Measurements from ENCODE around the gene MGAT3. TPM values are rescaled to one million over a fixed set of nuclear protein-coding genes. Genes with fewer than 3 reads are reported as not detected.

The MGAT3 gene
- total RNA-seq, 1 donor from 2014 or later = 47.0 TPM

DNA sequence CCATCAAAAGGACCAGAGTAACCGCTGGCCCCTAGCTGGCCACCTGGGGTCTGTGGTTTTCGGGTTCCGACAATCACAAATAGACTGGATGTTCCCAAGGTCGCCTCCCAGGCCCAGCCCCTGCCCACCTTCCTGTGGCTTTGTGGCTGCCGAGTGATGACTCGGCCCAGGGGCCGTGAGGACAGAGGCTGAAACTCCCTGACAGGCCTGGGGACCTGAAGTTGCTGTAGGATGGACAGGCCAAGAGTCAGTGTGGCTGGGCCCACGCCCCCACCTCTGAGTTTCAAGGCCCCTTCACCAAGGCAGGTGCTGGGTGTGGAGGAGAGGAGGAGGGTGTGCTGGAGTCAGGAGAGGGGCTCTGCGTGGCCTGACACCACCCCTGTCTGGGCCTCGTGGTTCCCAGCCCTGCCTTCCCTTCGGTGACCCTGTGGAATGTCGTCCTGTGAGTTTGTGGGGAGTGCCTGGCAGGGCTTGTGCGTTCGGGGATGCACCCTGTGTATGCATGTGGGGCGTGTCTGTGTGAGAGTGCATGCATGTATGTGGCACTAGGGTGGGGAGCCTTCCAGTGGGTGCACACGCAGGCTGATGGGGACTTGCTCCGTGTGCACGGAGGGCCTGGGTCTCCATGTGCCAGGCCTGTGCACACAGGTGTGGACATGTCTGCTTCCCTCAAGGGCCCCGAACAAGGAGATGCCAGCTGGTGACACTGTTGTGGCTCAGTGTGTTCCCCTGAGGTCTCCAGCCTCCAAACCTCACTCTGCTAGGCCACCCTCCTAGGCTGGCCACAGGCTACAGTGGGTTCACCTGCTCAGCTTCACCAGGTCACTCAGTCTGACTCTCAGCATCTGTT lies 8.4 kb upstream of the MGAT3 start:
- no peaks in the 10 kb centered on the region for H3K36me3 Mint-ChIP-seq
- H3K4me3 Mint-ChIP-seq = peak overlapping the region; percentile 68
- H3K27ac Mint-ChIP-seq = peak overlapping the region; percentile 99
- H3K9me3 Mint-ChIP-seq = no peaks in the 10 kb centered on the region
- TF ChIP-seq, protein P1, sequence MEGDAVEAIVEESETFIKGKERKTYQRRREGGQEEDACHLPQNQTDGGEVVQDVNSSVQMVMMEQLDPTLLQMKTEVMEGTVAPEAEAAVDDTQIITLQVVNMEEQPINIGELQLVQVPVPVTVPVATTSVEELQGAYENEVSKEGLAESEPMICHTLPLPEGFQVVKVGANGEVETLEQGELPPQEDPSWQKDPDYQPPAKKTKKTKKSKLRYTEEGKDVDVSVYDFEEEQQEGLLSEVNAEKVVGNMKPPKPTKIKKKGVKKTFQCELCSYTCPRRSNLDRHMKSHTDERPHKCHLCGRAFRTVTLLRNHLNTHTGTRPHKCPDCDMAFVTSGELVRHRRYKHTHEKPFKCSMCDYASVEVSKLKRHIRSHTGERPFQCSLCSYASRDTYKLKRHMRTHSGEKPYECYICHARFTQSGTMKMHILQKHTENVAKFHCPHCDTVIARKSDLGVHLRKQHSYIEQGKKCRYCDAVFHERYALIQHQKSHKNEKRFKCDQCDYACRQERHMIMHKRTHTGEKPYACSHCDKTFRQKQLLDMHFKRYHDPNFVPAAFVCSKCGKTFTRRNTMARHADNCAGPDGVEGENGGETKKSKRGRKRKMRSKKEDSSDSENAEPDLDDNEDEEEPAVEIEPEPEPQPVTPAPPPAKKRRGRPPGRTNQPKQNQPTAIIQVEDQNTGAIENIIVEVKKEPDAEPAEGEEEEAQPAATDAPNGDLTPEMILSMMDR (conservative IDR thresholded peaks at IDR 0.05) = no peak
- H3K4me1 Mint-ChIP-seq (ENCODE audit: unreplicated experiment) = peaks cover 34% of the 10 kb centered on the region
- H3K27me3 Mint-ChIP-seq = no peaks in the 10 kb centered on the region
- DNase-seq (ENCODE audit: extremely low spot score, unreplicated experiment) = no peak

GRCh38 chr22:39449708-39450107 lies 7.1 kb upstream of the MGAT3 start:
- Mint-ChIP-seq H3K4me3 (no peak overlapping the region), H3K27ac (peak overlapping the region; percentile 99), H3K27me3 (no peaks in the 10 kb centered on the region), H3K9me3 (no peaks in the 10 kb centered on the region), H3K4me1 (ENCODE audit: unreplicated experiment) (peaks cover 39% of the 10 kb centered on the region), H3K36me3 (no peaks in the 10 kb centered on the region)
- TF ChIP-seq, protein P1 (conservative IDR thresholded peaks at IDR 0.05) = no peak
- no peak for DNase-seq (ENCODE audit: extremely low spot score, unreplicated experiment)

DNA sequence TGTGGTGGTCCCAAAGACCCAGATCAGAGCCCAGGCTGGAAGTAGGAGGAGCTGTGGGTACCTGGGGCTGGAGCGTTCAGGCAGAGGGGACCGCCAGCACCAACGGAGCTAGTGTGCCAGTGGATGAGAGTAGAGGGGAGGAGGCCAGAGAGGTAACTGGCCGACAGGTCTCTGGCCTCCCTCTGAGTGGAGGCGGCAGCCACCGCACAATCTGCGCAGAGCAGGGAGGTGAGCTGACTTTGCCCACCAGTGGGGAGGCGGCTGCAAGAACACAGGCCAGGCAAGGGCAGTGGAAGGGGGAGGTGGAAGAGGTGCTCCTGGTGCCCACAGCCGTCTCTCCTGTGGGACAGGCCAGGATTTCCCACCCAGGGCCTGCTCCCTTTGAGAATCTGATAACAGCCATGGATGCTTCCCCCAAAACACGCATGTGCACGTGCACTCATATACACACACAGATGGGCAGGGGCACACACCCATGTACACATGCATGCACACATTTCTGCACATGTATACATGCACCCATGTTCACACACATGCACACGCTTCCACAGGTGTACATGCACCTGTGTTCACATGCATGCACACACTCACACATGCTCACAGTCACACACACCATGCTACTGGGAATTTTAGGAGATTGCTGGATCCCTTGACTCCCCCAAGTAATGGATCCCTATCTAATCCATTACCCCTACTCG lies 6.4 kb upstream of the MGAT3 start:
- peaks cover 44% of the 10 kb centered on the region for H3K4me1 Mint-ChIP-seq (ENCODE audit: unreplicated experiment)
- DNase-seq (ENCODE audit: extremely low spot score, unreplicated experiment) = no peak
- H3K27me3 Mint-ChIP-seq = no peaks in the 10 kb centered on the region
- H3K9me3 Mint-ChIP-seq = no peaks in the 10 kb centered on the region
- no peaks in the 10 kb centered on the region for H3K36me3 Mint-ChIP-seq
- no peak overlapping the region for H3K4me3 Mint-ChIP-seq
- peak overlapping the region; percentile 99 for H3K27ac Mint-ChIP-seq
- TF ChIP-seq, protein P1 (conservative IDR thresholded peaks at IDR 0.05) = no peak

DNA sequence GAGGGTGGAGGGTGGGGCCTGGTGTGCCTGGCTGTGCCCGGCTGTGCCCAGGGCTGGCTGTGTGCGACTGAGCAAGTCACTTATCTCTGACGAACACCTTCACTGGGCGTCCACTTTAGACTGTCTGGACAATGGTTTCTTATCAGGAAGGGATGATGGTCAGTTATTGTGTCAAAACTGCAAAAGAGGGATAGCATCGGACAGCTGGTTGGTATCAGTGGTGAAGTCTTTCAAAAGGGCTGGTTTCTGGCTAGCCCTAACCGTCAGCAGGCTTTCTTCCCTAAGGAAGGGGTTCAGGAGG lies 4.1 kb upstream of the MGAT3 start:
- H3K27me3 Mint-ChIP-seq = no peaks in the 10 kb centered on the region
- no peaks in the 10 kb centered on the region for H3K9me3 Mint-ChIP-seq
- peaks cover 34% of the 10 kb centered on the region for H3K4me1 Mint-ChIP-seq (ENCODE audit: unreplicated experiment)
- no peaks in the 10 kb centered on the region for H3K36me3 Mint-ChIP-seq
- no peak overlapping the region for H3K4me3 Mint-ChIP-seq
- no peak for DNase-seq (ENCODE audit: extremely low spot score, unreplicated experiment)
- TF ChIP-seq, protein P1 (conservative IDR thresholded peaks at IDR 0.05) = no peak
- peak overlapping the region; percentile 98 for H3K27ac Mint-ChIP-seq

DNA sequence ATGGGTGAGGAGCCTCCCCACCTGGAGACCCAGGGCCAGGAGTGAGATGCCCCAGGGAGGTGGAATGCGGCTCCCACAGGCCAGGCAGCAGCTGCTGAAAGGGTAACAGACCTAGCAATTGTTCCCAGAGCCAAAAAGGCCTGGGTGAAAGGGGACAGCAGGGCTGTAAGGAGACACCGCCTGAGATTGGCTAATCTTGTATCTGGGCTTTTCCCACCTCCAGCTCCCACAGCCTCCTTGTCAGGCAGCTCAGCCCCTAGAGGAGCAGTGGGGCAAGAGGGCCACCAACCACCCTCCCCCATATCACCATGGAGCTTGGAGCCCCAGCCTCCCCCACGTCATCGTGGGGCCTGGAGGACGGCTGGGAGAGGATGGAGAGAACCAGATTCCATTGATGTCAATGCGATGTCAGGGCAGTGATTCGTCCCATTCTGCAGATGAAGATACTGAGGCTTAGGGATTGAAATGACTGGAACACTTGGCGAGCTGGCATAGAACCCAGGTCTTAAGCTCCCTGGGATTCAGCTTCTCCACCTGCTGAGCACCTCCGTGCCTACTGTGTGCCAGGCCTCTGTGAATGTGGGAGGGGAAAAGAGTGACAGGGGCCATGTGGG lies 2.9 kb upstream of the MGAT3 start:
- Mint-ChIP-seq H3K4me3 (peak overlapping the region; percentile 72), H3K27me3 (peaks cover 3% of the 10 kb centered on the region), H3K27ac (peak overlapping the region; percentile 97), H3K4me1 (ENCODE audit: unreplicated experiment) (peaks cover 36% of the 10 kb centered on the region), H3K36me3 (peaks cover 5% of the 10 kb centered on the region), H3K9me3 (no peaks in the 10 kb centered on the region)
- TF ChIP-seq, protein P1 (conservative IDR thresholded peaks at IDR 0.05) = no peak
- DNase-seq (ENCODE audit: extremely low spot score, unreplicated experiment) = no peak

Data from type B pancreatic cell (in vitro differentiated cells).